ENCODE measurements around the gene NCAM1.

The NCAM1 gene

DNA sequence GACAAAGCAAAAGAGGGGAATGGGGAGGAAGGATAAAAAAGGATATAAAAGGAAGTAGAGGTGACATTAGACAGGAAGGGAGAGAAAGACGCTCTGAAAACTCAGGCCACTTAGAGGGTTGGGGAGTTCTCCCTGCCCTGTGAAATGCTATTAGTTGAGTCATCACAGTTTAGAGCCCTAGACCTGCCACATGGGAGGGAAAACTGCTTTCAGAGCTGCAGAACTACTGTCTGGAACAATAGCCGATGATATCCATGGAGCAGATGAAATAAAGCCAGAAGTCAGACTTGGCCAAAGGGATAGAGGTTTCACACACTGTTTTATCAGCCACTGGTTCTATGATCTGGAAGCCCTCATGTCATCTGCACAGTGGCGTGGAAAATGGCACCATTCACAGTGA lies 157.9 kb downstream of the NCAM1 start:
- no peaks in the 10 kb centered on the region for H4K20me1 ChIP-seq (ENCODE audit: insufficient read depth, low read length)
- H3K9me3 ChIP-seq (ENCODE audit: insufficient read depth, low read length, severe bottlenecking) = no peaks in the 10 kb centered on the region
- no peak overlapping the region for H3K9ac ChIP-seq (ENCODE audit: low read depth, low read length)
- no peaks in the 10 kb centered on the region for H3K4me1 ChIP-seq (ENCODE audit: insufficient read depth, low read length)
- H3K27me3 ChIP-seq (ENCODE audit: insufficient read depth, low read length, poor library complexity) = peaks cover 3% of the 10 kb centered on the region
- TF ChIP-seq EZH2 (IDR thresholded peaks at IDR 0.05; ENCODE audit: borderline replicate concordance, low read depth, low read length, severe bottlenecking) = no peak
- TF ChIP-seq, protein P1, sequence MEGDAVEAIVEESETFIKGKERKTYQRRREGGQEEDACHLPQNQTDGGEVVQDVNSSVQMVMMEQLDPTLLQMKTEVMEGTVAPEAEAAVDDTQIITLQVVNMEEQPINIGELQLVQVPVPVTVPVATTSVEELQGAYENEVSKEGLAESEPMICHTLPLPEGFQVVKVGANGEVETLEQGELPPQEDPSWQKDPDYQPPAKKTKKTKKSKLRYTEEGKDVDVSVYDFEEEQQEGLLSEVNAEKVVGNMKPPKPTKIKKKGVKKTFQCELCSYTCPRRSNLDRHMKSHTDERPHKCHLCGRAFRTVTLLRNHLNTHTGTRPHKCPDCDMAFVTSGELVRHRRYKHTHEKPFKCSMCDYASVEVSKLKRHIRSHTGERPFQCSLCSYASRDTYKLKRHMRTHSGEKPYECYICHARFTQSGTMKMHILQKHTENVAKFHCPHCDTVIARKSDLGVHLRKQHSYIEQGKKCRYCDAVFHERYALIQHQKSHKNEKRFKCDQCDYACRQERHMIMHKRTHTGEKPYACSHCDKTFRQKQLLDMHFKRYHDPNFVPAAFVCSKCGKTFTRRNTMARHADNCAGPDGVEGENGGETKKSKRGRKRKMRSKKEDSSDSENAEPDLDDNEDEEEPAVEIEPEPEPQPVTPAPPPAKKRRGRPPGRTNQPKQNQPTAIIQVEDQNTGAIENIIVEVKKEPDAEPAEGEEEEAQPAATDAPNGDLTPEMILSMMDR (IDR thresholded peaks at IDR 0.05; ENCODE audit: borderline replicate concordance, extremely low read depth, low read length, poor library complexity, severe bottlenecking) = no peak
- H3K36me3 ChIP-seq (ENCODE audit: insufficient read depth, low read length) = no peaks in the 10 kb centered on the region
- no peak overlapping the region for H3K27ac ChIP-seq (ENCODE audit: low read length)
- DNase-seq = no peak
- H3K79me2 ChIP-seq (ENCODE audit: insufficient read depth, low read length) = no peaks in the 10 kb centered on the region
- ATAC-seq (ENCODE audit: insufficient read depth, low read depth) = no peak
- H3K4me2 ChIP-seq (ENCODE audit: insufficient read depth, low read length) = no peak overlapping the region
- H2AFZ ChIP-seq (ENCODE audit: low read depth, low read length) = no peak overlapping the region
- H3K4me3 ChIP-seq (ENCODE audit: low read depth in 1 of 2, low read length in 2 of 2) = no peak overlapping the region

DNA sequence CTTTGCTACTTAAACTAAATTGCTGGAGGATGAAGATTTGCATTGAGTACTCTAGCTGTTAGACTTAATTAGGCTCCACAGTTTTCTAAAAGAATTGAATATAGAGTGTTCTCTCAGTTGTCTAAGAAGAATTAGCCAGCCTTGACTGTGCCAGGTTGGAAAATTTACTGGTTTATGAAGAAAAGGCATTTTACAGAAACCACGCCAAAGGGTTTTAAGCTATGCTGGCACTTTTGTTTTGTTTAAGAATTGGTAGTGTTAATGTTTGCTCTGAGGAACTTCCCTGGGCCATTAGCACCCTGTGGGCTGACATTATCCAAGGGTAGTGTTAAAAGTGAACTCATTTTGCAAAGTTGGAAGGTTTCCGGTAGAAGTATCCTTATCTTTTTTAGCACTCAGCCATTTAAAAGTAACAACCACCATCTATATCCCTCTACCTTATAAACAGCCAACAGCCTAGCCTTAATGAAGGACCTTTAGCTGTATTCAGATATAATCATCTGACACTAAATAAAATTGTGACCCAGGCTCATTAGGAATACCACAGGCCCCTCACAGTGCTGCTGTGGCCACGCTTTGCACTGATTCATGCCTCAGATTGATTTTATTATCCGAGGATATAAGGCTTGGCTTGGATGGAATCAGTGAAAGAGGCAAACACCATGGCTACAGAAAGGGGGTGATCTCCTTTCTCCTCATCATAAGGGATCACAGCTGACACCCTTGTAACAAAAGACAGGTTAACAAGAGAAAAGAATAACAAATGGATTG lies 158.9 kb downstream of the NCAM1 start:
- TF ChIP-seq, protein P1 (IDR thresholded peaks at IDR 0.05; ENCODE audit: borderline replicate concordance, extremely low read depth, low read length, poor library complexity, severe bottlenecking) = no peak
- TF ChIP-seq EZH2 (IDR thresholded peaks at IDR 0.05; ENCODE audit: borderline replicate concordance, low read depth, low read length, severe bottlenecking) = no peak
- no peak overlapping the region for H3K4me2 ChIP-seq (ENCODE audit: insufficient read depth, low read length)
- no peak overlapping the region for H2AFZ ChIP-seq (ENCODE audit: low read depth, low read length)
- H3K9ac ChIP-seq (ENCODE audit: low read depth, low read length) = no peak overlapping the region
- no peaks in the 10 kb centered on the region for H3K36me3 ChIP-seq (ENCODE audit: insufficient read depth, low read length)
- H3K27ac ChIP-seq (ENCODE audit: low read length) = no peak overlapping the region
- DNase-seq (no peak), ATAC-seq (ENCODE audit: insufficient read depth, low read depth) (no peak)
- no peak overlapping the region for H3K4me3 ChIP-seq (ENCODE audit: low read depth in 1 of 2, low read length in 2 of 2)
- H3K27me3 ChIP-seq (ENCODE audit: insufficient read depth, low read length, poor library complexity) = peaks cover 3% of the 10 kb centered on the region
- no peaks in the 10 kb centered on the region for H4K20me1 ChIP-seq (ENCODE audit: insufficient read depth, low read length)
- H3K9me3 ChIP-seq (ENCODE audit: insufficient read depth, low read length, severe bottlenecking) = no peaks in the 10 kb centered on the region
- no peaks in the 10 kb centered on the region for H3K4me1 ChIP-seq (ENCODE audit: insufficient read depth, low read length)
- no peaks in the 10 kb centered on the region for H3K79me2 ChIP-seq (ENCODE audit: insufficient read depth, low read length)

DNA sequence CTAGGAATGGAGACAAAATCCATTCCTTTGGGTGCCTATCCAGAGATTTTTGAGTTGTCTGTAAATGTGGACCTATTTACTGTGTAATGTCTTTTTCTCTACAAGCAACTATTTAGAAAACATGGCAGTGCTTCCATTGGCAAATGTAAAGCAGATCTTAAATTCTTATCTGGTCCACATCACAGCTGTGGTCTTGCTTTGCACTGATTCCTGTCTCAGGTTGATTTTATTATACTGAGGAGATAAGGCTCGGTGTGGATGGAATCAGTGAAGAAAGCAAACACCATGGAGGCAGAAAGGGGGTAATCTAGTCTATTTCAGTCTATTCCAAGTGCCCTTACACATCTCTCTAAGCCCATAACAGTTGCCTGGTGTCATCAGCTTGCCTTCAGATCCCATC lies 160.5 kb downstream of the NCAM1 start:
- Histone ChIP-seq H2AFZ (ENCODE audit: low read depth, low read length) (no peak overlapping the region), H3K9me3 (ENCODE audit: insufficient read depth, low read length, severe bottlenecking) (no peaks in the 10 kb centered on the region), H3K4me1 (ENCODE audit: insufficient read depth, low read length) (no peaks in the 10 kb centered on the region), H3K79me2 (ENCODE audit: insufficient read depth, low read length) (no peaks in the 10 kb centered on the region), H4K20me1 (ENCODE audit: insufficient read depth, low read length) (no peaks in the 10 kb centered on the region), H3K36me3 (ENCODE audit: insufficient read depth, low read length) (no peaks in the 10 kb centered on the region), H3K4me2 (ENCODE audit: insufficient read depth, low read length) (no peak overlapping the region), H3K4me3 (ENCODE audit: low read depth in 1 of 2, low read length in 2 of 2) (no peak overlapping the region), H3K27me3 (ENCODE audit: insufficient read depth, low read length, poor library complexity) (peaks cover 3% of the 10 kb centered on the region), H3K27ac (ENCODE audit: low read length) (no peak overlapping the region), H3K9ac (ENCODE audit: low read depth, low read length) (no peak overlapping the region)
- TF ChIP-seq, protein P1 (IDR thresholded peaks at IDR 0.05; ENCODE audit: borderline replicate concordance, extremely low read depth, low read length, poor library complexity, severe bottlenecking) = no peak
- no peak for TF ChIP-seq EZH2 (IDR thresholded peaks at IDR 0.05; ENCODE audit: borderline replicate concordance, low read depth, low read length, severe bottlenecking)
- no peak for ATAC-seq (ENCODE audit: insufficient read depth, low read depth)
- no peak for DNase-seq
